K562 (cell line): ENCODE results near the gene C16orf74.

Experiments used
- AFF4 ChIP-seq: sonication (generic); formaldehyde crosslinking; IDR thresholded peaks from 2 replicates; pipeline ENCODE4 v1.8.0; 2023; ENCODE audit warnings: mild to moderate bottlenecking, missing genetic modification reagents
- ARHGAP35 ChIP-seq: fragments of 450-650 bp; IDR thresholded peaks from 2 replicates; pipeline ENCODE4 v1.6.1; 2018; ENCODE audit not compliant: partially characterized antibody
- CHD1 ChIP-seq: fragments of 200-600 bp; sonication (generic); IDR thresholded peaks from one replicate; pipeline ENCODE4 v1.6.1; 2012; ENCODE audit warnings: mild to moderate bottlenecking, moderate library complexity, low read length, inconsistent platforms
- E2F1 ChIP-seq: sonication (generic); formaldehyde crosslinking; IDR thresholded peaks from 2 replicates; pipeline ENCODE4 v1.8.1; 2023; ENCODE audit warnings: mild to moderate bottlenecking, missing genetic modification reagents, moderate library complexity
- ETS1 ChIP-seq: conservative IDR thresholded peaks from 2 replicates; pipeline ENCODE4 v1.6.1; 2011; ENCODE audit warnings: low read depth, mild to moderate bottlenecking, low read length; ENCODE audit not compliant: control insufficient read depth
- RNF2 ChIP-seq: sonication (generic); IDR thresholded peaks from 2 replicates; pipeline ENCODE4 v1.6.1; 2016
- SETDB1 ChIP-seq: IDR thresholded peaks from one replicate; pipeline ENCODE4 v1.6.1; 2012; ENCODE audit warnings: low read length, control low read depth, inconsistent platforms
- SIX5 ChIP-seq, 2 experiments: IDR thresholded peaks; 2 replicates each; pipeline ENCODE4 v1.6.1; 2011; ENCODE audit warnings: low read length in 2 of 2, borderline replicate concordance in 1 of 2, low read depth in 1 of 2, mild to moderate bottlenecking in 1 of 2, moderate library complexity in 1 of 2; ENCODE audit not compliant: insufficient read depth in 1 of 2
- ZBTB43 ChIP-seq: sonication (generic); formaldehyde crosslinking; IDR thresholded peaks from 2 replicates; pipeline ENCODE4 v1.8.0; 2023; ENCODE audit warnings: mild to moderate bottlenecking, missing genetic modification reagents
- TF ChIP-seq, protein P1 (sequence below): fragments of 450-650 bp; IDR thresholded peaks from 2 replicates; pipeline ENCODE4 v1.6.1; 2016; ENCODE audit warnings: low read depth, mild to moderate bottlenecking, moderate library complexity

GRCh38 chr16:85720302-85720637, 30.6 kb downstream of the C16orf74 start:
- TF ChIP-seq AFF4 (no peak), SETDB1 (no peak), ARHGAP35 (no peak), RNF2 (no peak), SIX5 (IDR thresholded peaks at IDR 0.05; ENCODE audit: borderline replicate concordance in 1 of 2, insufficient read depth in 1 of 2, low read depth in 1 of 2, low read length in 2 of 2) (no peak), CHD1 (no peak), ETS1 (no peak), E2F1 (CRISPR knock-in tag) (no peak), ZBTB43 (CRISPR knock-in tag) (no peak)
- TF ChIP-seq, protein P1, sequence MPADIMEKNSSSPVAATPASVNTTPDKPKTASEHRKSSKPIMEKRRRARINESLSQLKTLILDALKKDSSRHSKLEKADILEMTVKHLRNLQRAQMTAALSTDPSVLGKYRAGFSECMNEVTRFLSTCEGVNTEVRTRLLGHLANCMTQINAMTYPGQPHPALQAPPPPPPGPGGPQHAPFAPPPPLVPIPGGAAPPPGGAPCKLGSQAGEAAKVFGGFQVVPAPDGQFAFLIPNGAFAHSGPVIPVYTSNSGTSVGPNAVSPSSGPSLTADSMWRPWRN: no peak
